K562 (cell line): Measurements from ENCODE around the gene DPP4. TPM values are rescaled to one million over a fixed set of nuclear protein-coding genes. Genes with fewer than 3 reads are reported as not detected.

Experiments
- ATAC-seq: fragments of 200-7000 bp; cut with Tn5 transposase; 3 replicates; pipeline ENCODE4 v1.9.1; 2020; ENCODE audit warnings: moderate library complexity
- BruUV-seq: library from RNA; stranded (reverse); fragments of 400-500 nt; replicated peaks from 2 replicates; lab custom pipeline; 2021; lab: Mats Ljungman, UMichigan
- CTCF ChIA-PET: fragments of 300-600 bp; formaldehyde crosslinking; extraction: SDS; loops from one replicate; lab custom pipeline; 2021; ENCODE audit warnings: low intra/inter-chr PET ratio; lab: Yijun Ruan, JAX
- POLR2A ChIA-PET: fragments of 300-600, 350-650 bp; sonication (Branson Sonifier 250); formaldehyde crosslinking; extraction: SDS; loops from one replicate; lab custom pipeline; 2021; ENCODE audit warnings: antibody characterized with exemption, inconsistent platforms; lab: Yijun Ruan, JAX
- DNase-seq, 4 experiments: peaks; one replicate each; pipeline versions ENCODE4 v3.0.0 to v3.0.0-alpha.2; 2011 to 2018; ENCODE audit warnings: low spot score in 3 of 4, mixed read lengths in 3 of 4; ENCODE audit errors: extremely low read depth in 1 of 4
- FAIRE-seq: peaks from 2 replicates; lab custom pipeline; 2011; peaks lifted over from hg19 to GRCh38; lab: Jason Lieb, UNC
- H2AFZ ChIP-seq: 2 replicates; pipeline ENCODE4 v1.6.0; 2011; ENCODE audit warnings: low read depth, low read length, control low read depth, inconsistent platforms
- H3K27ac ChIP-seq: fragments of 200-600 bp; 3 replicates; pipeline ENCODE4 v1.8.0; 2011; ENCODE audit warnings: low read depth, mild to moderate bottlenecking, control low read depth, inconsistent platforms, low read length, moderate library complexity, mixed read lengths; ENCODE audit errors: extremely low read depth
- H3K27me3 ChIP-seq, 2 experiments: fragments of 300-600 bp in 1 of 2; 2 replicates in 1 of 2; 3 replicates in 1 of 2; pipeline versions ENCODE4 v1.6.0 to v1.8.0; 2011; ENCODE audit warnings: inconsistent platforms in 2 of 2, low read length in 2 of 2, mild to moderate bottlenecking in 1 of 2, mixed read lengths in 1 of 2, moderate library complexity in 1 of 2; ENCODE audit not compliant: control insufficient read depth in 2 of 2, insufficient read depth in 2 of 2
- H3K36me3 ChIP-seq: fragments of 300-600 bp; 3 replicates; pipeline ENCODE4 v1.8.0; 2011; ENCODE audit warnings: mild to moderate bottlenecking, low read length, inconsistent platforms; ENCODE audit not compliant: control insufficient read depth, insufficient read depth
- H3K4me1 ChIP-seq, 2 experiments: fragments of 200-600 bp in 1 of 2; replicated peaks in 1 of 2; 2 replicates in 1 of 2; 3 replicates in 1 of 2; pipeline versions ENCODE4 v1.5.1 to v1.8.0; 2011; ENCODE audit warnings: inconsistent platforms in 2 of 2, low read length in 2 of 2, mild to moderate bottlenecking in 1 of 2, mixed read lengths in 1 of 2, moderate library complexity in 1 of 2; ENCODE audit not compliant: control insufficient read depth in 2 of 2, insufficient read depth in 2 of 2
- H3K4me2 ChIP-seq: 2 replicates; pipeline ENCODE4 v1.6.1; 2011; ENCODE audit warnings: low read length, control low read depth, inconsistent platforms, mixed read lengths; ENCODE audit not compliant: insufficient read depth
- H3K4me3 ChIP-seq: fragments of 200-600 bp; sonication (generic), shearing (Covaris generic); 2 replicates; pipeline ENCODE4 v1.5.1; 2016; ENCODE audit warnings: control low read depth, inconsistent platforms
- H3K79me2 ChIP-seq: fragments of 200-600 bp; 3 replicates; pipeline ENCODE4 v1.8.0; 2011; ENCODE audit warnings: low read length, inconsistent platforms; ENCODE audit not compliant: control insufficient read depth, insufficient read depth
- H3K9ac ChIP-seq, 2 experiments: 2 replicates each; pipeline versions ENCODE4 v1.6.0 to v1.6.1; 2011; ENCODE audit warnings: low read depth in 2 of 2, low read length in 2 of 2, control low read depth in 1 of 2, inconsistent platforms in 1 of 2, mild to moderate bottlenecking in 1 of 2, mixed read lengths in 1 of 2; ENCODE audit not compliant: insufficient read depth in 1 of 2
- H3K9me1 ChIP-seq: one replicate; pipeline ENCODE4 v1.6.0; 2011; ENCODE audit warnings: inconsistent platforms, mild to moderate bottlenecking, low read length, moderate library complexity; ENCODE audit not compliant: control insufficient read depth, insufficient read depth
- H3K9me3 ChIP-seq: replicated peaks from 2 replicates; pipeline ENCODE4 v1.5.1; 2011; ENCODE audit warnings: low read depth, low read length, inconsistent platforms; ENCODE audit not compliant: control insufficient read depth, insufficient read depth
- H4K20me1 ChIP-seq: replicated peaks from 2 replicates; pipeline ENCODE4 v1.6.1; 2011; ENCODE audit warnings: low read length, inconsistent platforms, mixed read lengths; ENCODE audit not compliant: control insufficient read depth, insufficient read depth
- ETV1 ChIP-seq: fragments of 450-650 bp; conservative IDR thresholded peaks from 2 replicates; pipeline ENCODE4 v1.6.1; 2016; ENCODE audit warnings: missing genetic modification characterization, control low read depth, low read depth, missing compliant biosample characterization
- GMEB1 ChIP-seq: fragments of 250-450 bp; sonication (Bioruptor Pico); IDR thresholded peaks from 2 replicates; pipeline ENCODE4 v1.4.0; 2020; ENCODE audit warnings: mild to moderate bottlenecking
- LARP7 ChIP-seq: fragments of 450-650 bp; IDR thresholded peaks from 2 replicates; pipeline ENCODE4 v1.6.1; 2016
- SMAD4 ChIP-seq: fragments of 250-450 bp; sonication (Bioruptor Pico); conservative IDR thresholded peaks from 2 replicates; pipeline ENCODE4 v1.8.0; 2021; ENCODE audit warnings: inconsistent platforms, mild to moderate bottlenecking, moderate library complexity
- YBX1 ChIP-seq: fragments of 450-650 bp; IDR thresholded peaks from 2 replicates; pipeline ENCODE4 v1.7.1; 2016; ENCODE audit warnings: mild to moderate bottlenecking
- ZNF408 ChIP-seq: fragments of 250-450 bp; sonication (Bioruptor Pico); IDR thresholded peaks from 2 replicates; pipeline ENCODE4 v1.4.0; 2020; ENCODE audit warnings: low read depth, mild to moderate bottlenecking, moderate library complexity
- ZNF41 ChIP-seq: fragments of 250-450 bp; sonication (Bioruptor Pico); conservative IDR thresholded peaks from 2 replicates; pipeline ENCODE4 v1.4.0; 2020; ENCODE audit warnings: mild to moderate bottlenecking
- ZNF449 ChIP-seq: fragments of 250-450 bp; sonication (Bioruptor Pico); IDR thresholded peaks from 2 replicates; pipeline ENCODE4 v1.8.0; 2022; ENCODE audit warnings: moderate library complexity, mild to moderate bottlenecking, inconsistent platforms
- ZNF561 ChIP-seq: fragments of 450-650 bp; formaldehyde crosslinking; conservative IDR thresholded peaks from 2 replicates; pipeline ENCODE4 v1.4.0; 2020; ENCODE audit warnings: mild to moderate bottlenecking, moderate library complexity
- WGBS: fragments of 100-300 bp; shearing (Covaris generic); methylation state at CpG from one replicate; pipeline ENCODE4 v1.1.6; 2016; ENCODE audit warnings: low coverage, mixed read lengths; ENCODE audit not compliant: insufficient coverage; ENCODE audit errors: missing lambda C conversion rate; 5-methylcytosine and 5-hydroxymethylcytosine counted together
- in situ Hi-C: fragments of 300-500 bp; cut with MboI; formaldehyde crosslinking; loops from 4 replicates; pipeline ENCODE4 v1.15.0; 2018; ENCODE audit warnings: inconsistent platforms, mixed read lengths
- intact Hi-C: fragments of 100-400 bp; cut with micrococcal nuclease; formaldehyde crosslinking; loops from 2 replicates; pipeline ENCODE4 v1.14.2; 2022
- polyA plus RNA-seq, 8 experiments: library from polyadenylated mRNA; depleted of rRNA in 4 of 8; stranded (reverse) in 5 of 8; unstranded in 3 of 8; fragments of >200 nt; fragmentation: Nextera tagmentation in 2 of 8; fragmentation: Illumina TruSeq in 1 of 8; extraction: Ambion mirVana in 2 of 8; extraction: Trizol in 1 of 8; gene quantifications; 2 replicates each; pipeline versions ENCODE4 v1.2.1 to v1.2.3, GENCODE V29; 2011 to 2014; ENCODE audit warnings: inconsistent platforms in 1 of 8, missing spikeins in 1 of 8
- total RNA-seq, 7 experiments: library from RNA; depleted of rRNA in 6 of 7; stranded (reverse); fragments of >200 nt in 6 of 7; fragmentation: Illumina TruSeq in 2 of 7; extraction: Trizol in 2 of 7; gene quantifications; 2 replicates each; pipeline versions ENCODE4 v1.2.1 to v1.2.3, GENCODE V29; 2011 to 2021; ENCODE audit warnings: low replicate concordance in 1 of 7

The DPP4 gene
- total and polyA plus RNA-seq, 9 of the 15 experiments (the other 6 are each of a cell fraction or from before 2014, with no cell fraction given) = 0.11 TPM; not detected in 8

- Histone ChIP-seq H3K9me1 (no peaks in the 10 kb centered on the region), H3K9ac (no peak overlapping the region), H2AFZ (no peak overlapping the region), H3K4me1 (no peaks in the 10 kb centered on the region), H4K20me1 (no peaks in the 10 kb centered on the region), H3K4me3 (no peak overlapping the region), H3K27me3 (no peaks in the 10 kb centered on the region), H3K9me3 (no peaks in the 10 kb centered on the region; the same call in 1 of the 2 replicates), H3K4me2 (no peak overlapping the region), H3K36me3 (no peaks in the 10 kb centered on the region), H3K27ac (no peak overlapping the region), H3K79me2 (no peaks in the 10 kb centered on the region)
- TF ChIP-seq ZNF41 = no peak
- TF ChIP-seq ETV1 (tag) = no peak
- TF ChIP-seq SMAD4 = no peak
- no peak for TF ChIP-seq ZNF408 (CRISPR knock-in tag)
- no peak for TF ChIP-seq GMEB1 (CRISPR knock-in tag)
- TF ChIP-seq ZNF561 (CRISPR knock-in tag) = no peak
- TF ChIP-seq YBX1 = no peak
- TF ChIP-seq LARP7 = no peak
- TF ChIP-seq ZNF449 (CRISPR knock-in tag) = no peak
- ChIA-PET POLR2A (interaction anchor here (1.2 kb wide), 1 partner anchor 17 kb away, joined by 3 read pairs; no protein-coding TSS in a partner anchor), CTCF (no interaction called here)
- DNase-seq (no peak), FAIRE-seq (no peak), ATAC-seq (no peak)
- 3% methylated on average over 2 of the region's 2 CpGs for WGBS
- in situ Hi-C loops = no loop called here
- no TSS peak for BruUV-seq
- intact Hi-C loops = no loop called here
Observed at GRCh38 chr2:161972866-161973265, 101.1 kb downstream of the DPP4 start.
